Kidney (tissue), 14 donors: Measurements from ENCODE around the gene CSNK2A3. TPM values are rescaled to one million over a fixed set of nuclear protein-coding genes. Genes with fewer than 3 reads are reported as not detected.

Source experiments
- DNase-seq, 5 donors: peaks; one replicate each; pipeline ENCODE4 v3.0.0-alpha.2; 2013 to 2020
- FAIRE-seq: peaks from 2 replicates; lab custom pipeline; 2012; peaks lifted over from hg19 to GRCh38; lab: Jason Lieb, UNC
- H3K27ac ChIP-seq, 2 donors: one replicate each; pipeline ENCODE4 v1.7.0; 2013; ENCODE audit warnings: low read depth in 2 of 2, low read length in 2 of 2, inconsistent platforms in 1 of 2
- H3K27me3 ChIP-seq: one replicate; pipeline ENCODE4 v1.7.1; 2013; ENCODE audit warnings: low read length, inconsistent platforms; ENCODE audit not compliant: control insufficient read depth, insufficient read depth
- H3K36me3 ChIP-seq, 3 donors: one replicate each; pipeline versions ENCODE4 v1.7.0 to v1.7.1; 2013; ENCODE audit warnings: low read length in 3 of 3, control low read depth in 1 of 3, inconsistent platforms in 1 of 3; ENCODE audit not compliant: insufficient read depth in 3 of 3, control insufficient read depth in 2 of 3
- H3K4me1 ChIP-seq, 3 donors: one replicate each; pipeline versions ENCODE4 v1.7.0 to v1.7.1; 2013; ENCODE audit warnings: low read length in 3 of 3, inconsistent platforms in 1 of 3, low read depth in 1 of 3; ENCODE audit not compliant: control insufficient read depth in 2 of 3, insufficient read depth in 2 of 3
- H3K4me3 ChIP-seq, 3 donors: one replicate each; pipeline versions ENCODE4 v1.7.0 to v1.8.1; 2013; ENCODE audit warnings: low read length in 3 of 3, control low read depth in 1 of 3, inconsistent platforms in 1 of 3
- H3K9ac ChIP-seq, 3 donors: one replicate each; pipeline versions ENCODE4 v1.7.0 to v1.7.1; 2013; ENCODE audit warnings: low read length in 3 of 3, control low read depth in 1 of 3, inconsistent platforms in 1 of 3
- H3K9me3 ChIP-seq, 3 donors: one replicate each; pipeline versions ENCODE4 v1.7.0 to v1.7.1; 2013; ENCODE audit warnings: low read length in 3 of 3, control low read depth in 1 of 3, inconsistent platforms in 1 of 3; ENCODE audit not compliant: control insufficient read depth in 2 of 3, insufficient read depth in 1 of 3
- intact Hi-C: fragments of 100-400 bp; cut with DNase I; formaldehyde crosslinking; loops from one replicate; pipeline ENCODE4 v1.11.1; 2022
- polyA plus RNA-seq: library from polyadenylated mRNA; stranded (reverse); fragments of 350-450 nt; fragmentation: Illumina TruSeq; extraction: RNeasy Lipid Tissue Mini Kit (QIAGEN cat#74804); gene quantifications from one replicate; pipeline ENCODE4 v1.2.3, GENCODE V29; 2014; ENCODE audit warnings: low read depth, low replicate concordance; ENCODE audit not compliant: insufficient read depth
- total RNA-seq: library from RNA; stranded (reverse); fragmentation: NEBNext Ultra II Directional; extraction: Animal tissue kit (Norgen Biotek cat#: 25700); gene quantifications from one replicate; pipeline ENCODE4 v1.2.1, GENCODE V29; 2021
- TF ChIP-seq, protein P1 (sequence below): IDR thresholded peaks from 3 replicates; pipeline ENCODE4 v1.5.1; 2012; ENCODE audit warnings: mild to moderate bottlenecking, moderate library complexity, borderline replicate concordance; ENCODE audit not compliant: insufficient read depth; ENCODE audit errors: extremely low read depth
- donor health status: control.
- donor health status: control.
- donor health status: control.
- donor health status: control.
- donor health status: control.
- donor health status: DM: yes; HTN: yes; CAD: no.
- donor health status: Normal renal cell carcinoma (clear cell type).

CSNK2A3 gene
- total and polyA plus RNA-seq, 2 donors from 2014 or later: 3.8 TPM; not detected in 1

DNA sequence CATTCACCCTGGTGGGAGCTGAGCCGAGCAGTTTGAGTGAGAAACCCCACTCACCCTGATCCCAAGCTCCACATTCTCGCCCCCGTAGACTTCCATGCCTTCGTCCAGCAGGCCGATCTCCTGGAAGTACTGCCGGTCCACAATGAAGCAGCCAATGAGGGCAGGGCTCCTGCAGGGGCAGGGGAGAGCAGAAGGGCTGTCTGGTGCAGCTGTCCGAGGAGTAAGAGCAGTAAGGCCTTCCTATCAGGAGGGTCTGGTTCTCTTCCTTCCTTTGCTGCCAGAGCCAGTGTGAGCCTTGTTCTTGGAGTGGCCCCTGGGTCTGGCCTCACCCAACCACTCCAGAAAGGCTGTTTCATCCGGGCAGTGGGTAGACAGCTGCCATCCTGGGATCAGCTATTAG lies 19.4 kb upstream of the CSNK2A3 start:
- intact Hi-C loops: no loop called here

DNA sequence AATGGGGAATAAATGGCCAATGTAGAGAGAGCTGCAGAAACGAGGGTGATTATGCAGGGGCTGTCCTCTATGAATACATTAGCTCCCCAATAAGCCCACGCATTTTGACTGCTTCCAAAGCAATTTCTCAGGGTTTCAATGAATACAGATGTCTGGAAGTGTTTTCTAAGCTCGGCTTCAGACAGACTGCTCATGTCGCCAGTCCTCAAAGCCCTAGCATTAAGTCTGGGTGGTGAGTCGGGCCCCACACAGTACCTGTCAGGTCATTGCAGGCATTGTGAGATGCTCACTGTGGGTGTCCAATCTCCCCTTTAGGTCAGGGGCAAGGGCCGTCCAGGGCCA lies 17.9 kb upstream of the CSNK2A3 start:
- TF ChIP-seq, protein P1, sequence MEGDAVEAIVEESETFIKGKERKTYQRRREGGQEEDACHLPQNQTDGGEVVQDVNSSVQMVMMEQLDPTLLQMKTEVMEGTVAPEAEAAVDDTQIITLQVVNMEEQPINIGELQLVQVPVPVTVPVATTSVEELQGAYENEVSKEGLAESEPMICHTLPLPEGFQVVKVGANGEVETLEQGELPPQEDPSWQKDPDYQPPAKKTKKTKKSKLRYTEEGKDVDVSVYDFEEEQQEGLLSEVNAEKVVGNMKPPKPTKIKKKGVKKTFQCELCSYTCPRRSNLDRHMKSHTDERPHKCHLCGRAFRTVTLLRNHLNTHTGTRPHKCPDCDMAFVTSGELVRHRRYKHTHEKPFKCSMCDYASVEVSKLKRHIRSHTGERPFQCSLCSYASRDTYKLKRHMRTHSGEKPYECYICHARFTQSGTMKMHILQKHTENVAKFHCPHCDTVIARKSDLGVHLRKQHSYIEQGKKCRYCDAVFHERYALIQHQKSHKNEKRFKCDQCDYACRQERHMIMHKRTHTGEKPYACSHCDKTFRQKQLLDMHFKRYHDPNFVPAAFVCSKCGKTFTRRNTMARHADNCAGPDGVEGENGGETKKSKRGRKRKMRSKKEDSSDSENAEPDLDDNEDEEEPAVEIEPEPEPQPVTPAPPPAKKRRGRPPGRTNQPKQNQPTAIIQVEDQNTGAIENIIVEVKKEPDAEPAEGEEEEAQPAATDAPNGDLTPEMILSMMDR: no peak
- intact Hi-C loops: no loop called here

More for the DNA sequence above, 19.4 kb upstream of the CSNK2A3 start:
- Histone ChIP-seq H3K4me1 (peaks cover 0 to 2% (median 0%) of the 10 kb centered on the region in 3 donors), H3K9me3 (no peaks in the 10 kb centered on the region), H3K27ac (no peak overlapping the region), H3K27me3 (no peaks in the 10 kb centered on the region), H3K9ac (no peak overlapping the region), H3K4me3 (no peak overlapping the region), H3K36me3 (peaks cover 0 to 16% (median 8%) of the 10 kb centered on the region in 3 donors)
- FAIRE-seq: no peak
- TF ChIP-seq, protein P1: no peak
- DNase-seq: no peak

DNA sequence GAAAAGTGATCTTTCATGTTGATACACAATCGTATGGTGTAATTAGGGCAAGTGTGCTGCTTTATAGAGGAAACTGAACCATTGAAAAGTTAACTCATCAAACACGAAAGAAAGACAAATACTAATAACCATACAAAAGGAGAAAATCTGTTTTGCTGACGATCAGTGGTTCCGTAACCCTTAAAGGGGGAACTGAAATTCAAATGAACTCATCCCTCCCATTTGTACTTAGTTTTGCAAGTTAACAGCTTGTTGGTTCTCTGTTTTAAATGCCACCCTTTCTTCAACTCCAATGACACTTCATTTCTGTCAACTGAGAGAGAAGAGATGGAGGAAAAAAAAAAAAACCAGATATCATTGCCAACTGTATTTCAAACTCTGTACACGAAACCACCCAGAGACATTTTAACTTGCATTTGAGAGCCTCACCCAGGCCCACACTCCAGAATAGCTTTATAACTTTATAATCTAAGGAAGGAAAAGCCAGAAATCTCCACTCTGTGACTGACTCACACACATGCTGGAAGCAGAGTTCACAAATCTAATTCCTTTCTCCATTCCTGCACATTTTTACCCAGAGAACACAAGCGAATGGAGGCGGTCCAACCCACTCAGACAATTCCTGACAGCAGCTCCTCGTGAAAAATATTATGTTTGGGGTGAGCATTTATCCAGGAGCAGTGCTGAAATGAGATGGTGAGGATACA lies 17.4 kb upstream of the CSNK2A3 start:
- Histone ChIP-seq H3K27me3 (no peaks in the 10 kb centered on the region), H3K36me3 (peaks cover 0 to 16% (median 7%) of the 10 kb centered on the region in 3 donors), H3K4me3 (no peak overlapping the region), H3K9me3 (no peaks in the 10 kb centered on the region), H3K4me1 (peaks cover 0 to 2% (median 0%) of the 10 kb centered on the region in 3 donors), H3K27ac (no peak overlapping the region), H3K9ac (no peak overlapping the region)
- DNase-seq (no peak), FAIRE-seq (no peak)
- TF ChIP-seq, protein P1: no peak
- intact Hi-C loops: no loop called here

More for the DNA sequence above, 17.9 kb upstream of the CSNK2A3 start:
- H3K4me3 ChIP-seq: no peak overlapping the region
- no peak for FAIRE-seq
- peaks cover 0 to 16% (median 7%) of the 10 kb centered on the region in 3 donors for H3K36me3 ChIP-seq
- no peaks in the 10 kb centered on the region for H3K9me3 ChIP-seq
- no peak overlapping the region for H3K9ac ChIP-seq
- no peak overlapping the region for H3K27ac ChIP-seq
- peaks cover 0 to 2% (median 0%) of the 10 kb centered on the region in 3 donors for H3K4me1 ChIP-seq
- no peaks in the 10 kb centered on the region for H3K27me3 ChIP-seq
- DNase-seq: no peak
